ENCODE data around the gene REM2.

The REM2 gene

DNA sequence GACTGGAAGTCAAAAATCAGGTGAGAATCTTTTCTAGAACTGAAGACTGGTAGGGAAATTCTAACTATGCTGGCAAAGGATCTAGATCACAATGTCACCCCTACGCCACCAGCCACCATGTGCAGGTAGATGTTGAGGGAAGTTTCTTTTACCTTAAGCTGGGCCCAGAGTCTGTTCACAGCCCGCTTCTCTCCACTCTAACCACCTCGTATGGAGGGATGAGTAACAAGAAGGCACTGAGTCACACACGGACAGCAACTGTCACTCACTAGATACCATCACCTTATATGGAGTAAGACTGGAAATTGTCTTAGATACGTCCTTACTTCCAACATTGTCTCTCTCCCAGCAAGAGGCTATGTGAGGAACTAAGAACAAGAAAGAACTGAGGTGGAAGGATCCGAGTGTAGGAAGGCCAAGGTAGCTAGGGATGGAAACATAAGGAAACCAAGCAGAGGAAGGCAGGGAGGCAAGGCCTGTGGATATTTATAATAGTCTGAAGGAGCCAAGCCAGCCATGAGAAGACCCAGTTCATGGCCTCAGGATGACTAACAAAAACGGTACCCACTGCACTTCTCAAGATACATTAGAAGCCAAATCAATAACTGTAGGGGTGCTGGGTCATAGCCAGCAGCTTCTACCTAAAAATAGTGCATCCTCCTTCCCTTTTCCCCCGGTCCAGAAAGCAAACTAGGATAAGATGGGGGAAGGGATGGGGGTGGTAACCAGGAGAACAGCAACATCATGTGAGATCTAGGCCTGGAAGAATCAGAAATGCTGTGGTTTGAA lies 15.5 kb downstream of the REM2 start:
- Histone ChIP-seq H3K9me3 (ENCODE audit: insufficient read depth, low read depth, low read length) (no peaks in the 10 kb centered on the region), H2BK12ac (ENCODE audit: low read length) (no peak overlapping the region), H2BK5ac (ENCODE audit: low read depth, low read length, poor library complexity) (peak overlapping the region; percentile 19), H4K12ac (ENCODE audit: low read depth, low read length) (no peak overlapping the region), H3K4me1 (ENCODE audit: control insufficient read depth in 1 of 2, insufficient read depth in 2 of 2, low read length in 2 of 2) (peaks cover 4 to 5% of the 10 kb centered on the region in 2 experiments), H4K8ac (ENCODE audit: low read depth, low read length) (no peak overlapping the region), H3K4me2 (ENCODE audit: low read length) (no peak overlapping the region), H3K27ac (ENCODE audit: low read depth, low read length) (peak overlapping the region; percentile 21), H3K79me2 (ENCODE audit: control insufficient read depth, insufficient read depth, low read length, poor library complexity) (no peaks in the 10 kb centered on the region), H3K23ac (ENCODE audit: low read length) (no peak overlapping the region), H3K27me3 (ENCODE audit: insufficient read depth, low read length) (no peaks in the 10 kb centered on the region), H3K4ac (ENCODE audit: low read depth, low read length) (no peak overlapping the region), H2AK5ac (ENCODE audit: low read length) (no peak overlapping the region), H4K91ac (ENCODE audit: low read depth, low read length) (no peak overlapping the region), H3K18ac (ENCODE audit: low read length) (no peak overlapping the region), H3K4me3 (ENCODE audit: low read depth, low read length) (no peak overlapping the region), H3K14ac (ENCODE audit: low read length) (no peak overlapping the region), H3K36me3 (ENCODE audit: control insufficient read depth in 1 of 2, insufficient read depth in 2 of 2, low read length in 2 of 2) (peaks cover 21 to 24% of the 10 kb centered on the region in 2 experiments), H3K79me1 (ENCODE audit: low read length) (no peaks in the 10 kb centered on the region), H2BK120ac (ENCODE audit: insufficient read depth, low read length, poor library complexity) (no peak overlapping the region), H2AFZ (ENCODE audit: insufficient read depth, low read length, poor library complexity) (no peak overlapping the region), H3K9ac (ENCODE audit: low read length) (no peak overlapping the region)
- DNase-seq, result peak; percentile 62 to 76
- WGBS (ENCODE audit: extremely low coverage, insufficient coverage, insufficient read length), result no CpG with 5 or more reads among the region's 8 CpGs

DNA sequence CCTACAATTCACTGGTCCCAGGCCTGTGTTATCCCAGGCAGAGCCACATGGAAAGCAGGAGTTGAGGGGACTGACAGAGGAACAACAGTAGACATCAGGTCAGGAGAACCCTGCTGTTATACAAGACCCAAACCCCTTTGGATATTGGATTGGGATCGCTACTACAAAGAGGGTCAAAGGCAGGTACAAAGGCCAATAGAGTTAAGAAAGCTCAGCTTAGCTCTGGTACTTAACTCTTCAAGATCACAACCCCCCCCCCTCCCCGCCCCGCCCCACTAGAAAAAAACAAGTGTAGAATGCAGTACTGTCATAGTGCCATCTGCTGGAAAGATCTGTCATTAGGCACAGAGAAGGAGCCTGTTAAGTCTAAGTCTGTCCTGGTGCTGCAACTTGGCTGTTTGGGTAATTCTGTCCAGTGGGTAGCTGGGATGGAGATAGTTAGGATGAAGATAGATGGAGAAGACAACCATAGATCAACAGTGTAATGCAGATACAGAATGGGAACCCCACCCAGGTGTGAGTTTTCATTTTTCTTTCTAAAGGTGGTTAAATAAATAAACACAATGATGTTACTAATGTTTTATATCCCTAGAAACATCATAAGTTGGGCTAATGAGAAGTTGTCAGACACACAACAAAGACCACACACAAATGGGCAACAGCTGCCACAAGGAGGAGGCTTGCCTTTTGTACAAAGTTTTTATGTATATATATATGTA lies 17.2 kb downstream of the REM2 start:
- Histone ChIP-seq H3K14ac (ENCODE audit: low read length) (no peak overlapping the region), H3K79me1 (ENCODE audit: low read length) (no peaks in the 10 kb centered on the region), H3K18ac (ENCODE audit: low read length) (no peak overlapping the region), H4K91ac (ENCODE audit: low read depth, low read length) (no peak overlapping the region), H4K8ac (ENCODE audit: low read depth, low read length) (no peak overlapping the region), H2AFZ (ENCODE audit: insufficient read depth, low read length, poor library complexity) (no peak overlapping the region), H4K12ac (ENCODE audit: low read depth, low read length) (no peak overlapping the region), H3K4me2 (ENCODE audit: low read length) (no peak overlapping the region), H3K9ac (ENCODE audit: low read length) (no peak overlapping the region), H3K36me3 (ENCODE audit: control insufficient read depth in 1 of 2, insufficient read depth in 2 of 2, low read length in 2 of 2) (peaks cover 31 to 39% of the 10 kb centered on the region in 2 experiments), H3K4ac (ENCODE audit: low read depth, low read length) (no peak overlapping the region), H2BK5ac (ENCODE audit: low read depth, low read length, poor library complexity) (no peak overlapping the region), H3K23ac (ENCODE audit: low read length) (no peak overlapping the region), H3K79me2 (ENCODE audit: control insufficient read depth, insufficient read depth, low read length, poor library complexity) (no peaks in the 10 kb centered on the region), H3K27me3 (ENCODE audit: insufficient read depth, low read length) (no peaks in the 10 kb centered on the region), H3K9me3 (ENCODE audit: insufficient read depth, low read depth, low read length) (no peaks in the 10 kb centered on the region), H3K4me3 (ENCODE audit: low read depth, low read length) (no peak overlapping the region), H2BK12ac (ENCODE audit: low read length) (no peak overlapping the region), H3K4me1 (ENCODE audit: control insufficient read depth in 1 of 2, insufficient read depth in 2 of 2, low read length in 2 of 2) (peaks cover 4 to 5% of the 10 kb centered on the region in 2 experiments), H3K27ac (ENCODE audit: low read depth, low read length) (no peak overlapping the region), H2BK120ac (ENCODE audit: insufficient read depth, low read length, poor library complexity) (no peak overlapping the region), H2AK5ac (ENCODE audit: low read length) (no peak overlapping the region)
- DNase-seq, result peak; percentile 29 to 77
- no CpG with 5 or more reads among the region's 3 CpGs for WGBS (ENCODE audit: extremely low coverage, insufficient coverage, insufficient read length)

DNA sequence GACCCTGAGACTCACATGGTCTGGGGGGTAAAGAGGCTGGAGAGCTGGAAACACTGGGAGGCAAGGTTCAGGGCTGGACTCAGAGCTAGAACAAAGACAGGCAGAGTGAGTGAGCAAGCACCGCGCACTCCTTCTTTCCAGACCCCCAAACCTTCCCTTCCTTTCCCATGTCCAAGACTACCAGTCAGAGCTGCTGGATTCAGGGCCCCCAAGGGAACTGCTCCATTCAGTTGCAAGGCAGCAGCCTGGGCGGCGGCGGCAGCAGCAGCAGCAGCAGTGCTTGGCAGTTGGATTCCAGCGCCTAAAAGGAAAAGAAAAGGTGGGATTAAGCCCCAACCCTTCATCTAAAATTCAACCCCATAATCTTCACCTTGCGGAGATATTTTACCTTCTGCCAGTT lies 18.8 kb downstream of the REM2 start:
- Histone ChIP-seq H4K8ac (ENCODE audit: low read depth, low read length) (no peak overlapping the region), H4K91ac (ENCODE audit: low read depth, low read length) (no peak overlapping the region), H2BK12ac (ENCODE audit: low read length) (no peak overlapping the region), H2BK5ac (ENCODE audit: low read depth, low read length, poor library complexity) (no peak overlapping the region), H3K18ac (ENCODE audit: low read length) (no peak overlapping the region), H2BK120ac (ENCODE audit: insufficient read depth, low read length, poor library complexity) (no peak overlapping the region), H3K9ac (ENCODE audit: low read length) (no peak overlapping the region), H3K23ac (ENCODE audit: low read length) (no peak overlapping the region), H3K79me2 (ENCODE audit: control insufficient read depth, insufficient read depth, low read length, poor library complexity) (no peaks in the 10 kb centered on the region), H3K14ac (ENCODE audit: low read length) (no peak overlapping the region), H3K4me3 (ENCODE audit: low read depth, low read length) (no peak overlapping the region), H3K36me3 (ENCODE audit: control insufficient read depth in 1 of 2, insufficient read depth in 2 of 2, low read length in 2 of 2) (peaks cover 41 to 52% of the 10 kb centered on the region in 2 experiments), H3K4me1 (ENCODE audit: control insufficient read depth in 1 of 2, insufficient read depth in 2 of 2, low read length in 2 of 2) (peaks cover 4 to 5% of the 10 kb centered on the region in 2 experiments), H3K27ac (ENCODE audit: low read depth, low read length) (no peak overlapping the region), H2AK5ac (ENCODE audit: low read length) (no peak overlapping the region), H3K79me1 (ENCODE audit: low read length) (no peaks in the 10 kb centered on the region), H2AFZ (ENCODE audit: insufficient read depth, low read length, poor library complexity) (no peak overlapping the region), H3K4me2 (ENCODE audit: low read length) (no peak overlapping the region), H3K9me3 (ENCODE audit: insufficient read depth, low read depth, low read length) (peaks cover 2% of the 10 kb centered on the region), H4K12ac (ENCODE audit: low read depth, low read length) (no peak overlapping the region), H3K4ac (ENCODE audit: low read depth, low read length) (no peak overlapping the region), H3K27me3 (ENCODE audit: insufficient read depth, low read length) (no peaks in the 10 kb centered on the region)
- WGBS (ENCODE audit: extremely low coverage, insufficient coverage, insufficient read length), result no CpG with 5 or more reads among the region's 7 CpGs
- DNase-seq, result no peak

DNA sequence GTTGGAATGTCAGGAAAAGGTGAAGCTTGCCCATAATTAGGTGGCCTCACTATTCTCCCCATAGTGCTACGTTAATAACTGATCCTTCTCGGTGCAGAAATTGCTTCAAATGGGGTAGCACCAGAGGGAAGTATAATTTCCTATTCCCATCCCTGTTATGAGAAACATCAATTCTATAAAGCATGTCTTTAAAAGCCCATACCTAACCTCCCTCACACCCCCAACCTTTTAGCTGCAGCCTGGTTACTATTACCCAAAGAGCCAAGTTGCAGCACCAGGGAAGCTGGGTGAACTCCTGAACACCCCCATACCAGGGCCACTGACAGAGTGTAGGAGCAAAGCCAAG lies 20.7 kb downstream of the REM2 start:
- H3K79me1 ChIP-seq (ENCODE audit: low read length), result no peaks in the 10 kb centered on the region
- H3K9ac ChIP-seq (ENCODE audit: low read length), result no peak overlapping the region
- no peak overlapping the region for H3K14ac ChIP-seq (ENCODE audit: low read length)
- H3K27ac ChIP-seq (ENCODE audit: low read depth, low read length), result no peak overlapping the region
- H2AFZ ChIP-seq (ENCODE audit: insufficient read depth, low read length, poor library complexity), result no peak overlapping the region
- H4K8ac ChIP-seq (ENCODE audit: low read depth, low read length), result no peak overlapping the region
- DNase-seq, result no peak
- H2BK120ac ChIP-seq (ENCODE audit: insufficient read depth, low read length, poor library complexity), result no peak overlapping the region
- no peak overlapping the region for H3K18ac ChIP-seq (ENCODE audit: low read length)
- peaks cover 0 to 1% of the 10 kb centered on the region in 2 experiments for H3K4me1 ChIP-seq (ENCODE audit: control insufficient read depth in 1 of 2, insufficient read depth in 2 of 2, low read length in 2 of 2)
- peaks cover 2% of the 10 kb centered on the region for H3K9me3 ChIP-seq (ENCODE audit: insufficient read depth, low read depth, low read length)
- no peak overlapping the region for H3K23ac ChIP-seq (ENCODE audit: low read length)
- H3K4me3 ChIP-seq (ENCODE audit: low read depth, low read length), result no peak overlapping the region
- no peak overlapping the region for H2AK5ac ChIP-seq (ENCODE audit: low read length)
- H3K36me3 ChIP-seq (ENCODE audit: control insufficient read depth in 1 of 2, insufficient read depth in 2 of 2, low read length in 2 of 2), result peaks cover 49 to 66% of the 10 kb centered on the region in 2 experiments
- no peak overlapping the region for H3K4ac ChIP-seq (ENCODE audit: low read depth, low read length)
- H4K12ac ChIP-seq (ENCODE audit: low read depth, low read length), result no peak overlapping the region
- no CpG with 5 or more reads among the region's 2 CpGs for WGBS (ENCODE audit: extremely low coverage, insufficient coverage, insufficient read length)
- H4K91ac ChIP-seq (ENCODE audit: low read depth, low read length), result no peak overlapping the region
- no peaks in the 10 kb centered on the region for H3K79me2 ChIP-seq (ENCODE audit: control insufficient read depth, insufficient read depth, low read length, poor library complexity)
- no peak overlapping the region for H2BK12ac ChIP-seq (ENCODE audit: low read length)
- H3K4me2 ChIP-seq (ENCODE audit: low read length), result no peak overlapping the region
- no peaks in the 10 kb centered on the region for H3K27me3 ChIP-seq (ENCODE audit: insufficient read depth, low read length)
- no peak overlapping the region for H2BK5ac ChIP-seq (ENCODE audit: low read depth, low read length, poor library complexity)
